HepG2 (cell line): ENCODE data around the gene CEBPB. TPM values are rescaled to one million over a fixed set of nuclear protein-coding genes. Genes with fewer than 3 reads are reported as not detected.

Experiments used
- MAF1 ChIP-seq: sonication (generic); formaldehyde crosslinking; IDR thresholded peaks from 2 replicates; pipeline ENCODE4 v1.5.0; 2020; ENCODE audit warnings: missing genetic modification reagents, borderline replicate concordance
- SAFB2 ChIP-seq: sonication (generic); formaldehyde crosslinking; IDR thresholded peaks from 2 replicates; pipeline ENCODE4 v1.5.1; 2020; ENCODE audit warnings: missing genetic modification reagents, low read depth, mild to moderate bottlenecking, borderline replicate concordance
- SMARCE1 ChIP-seq: fragments of 450-650 bp; IDR thresholded peaks from 2 replicates; pipeline ENCODE4 v1.6.1; 2017; ENCODE audit warnings: borderline replicate concordance
- ZFY ChIP-seq: sonication (generic); formaldehyde crosslinking; IDR thresholded peaks from 2 replicates; pipeline ENCODE4 v1.4.0; 2020; ENCODE audit warnings: missing genetic modification reagents
- ZMAT3 ChIP-seq: sonication (generic); formaldehyde crosslinking; conservative IDR thresholded peaks from 2 replicates; pipeline ENCODE4 v1.7.0; 2021; ENCODE audit warnings: missing genetic modification reagents
- ZNF350 ChIP-seq: sonication (generic); formaldehyde crosslinking; IDR thresholded peaks from 2 replicates; pipeline ENCODE4 v1.4.0; 2020; ENCODE audit warnings: mild to moderate bottlenecking, low read depth, missing genetic modification reagents, borderline replicate concordance
- polyA plus RNA-seq, 8 experiments: library from polyadenylated mRNA; depleted of rRNA in 3 of 8; stranded (reverse) in 7 of 8; unstranded in 1 of 8; fragments of >200 nt; fragmentation: Illumina TruSeq in 4 of 8; extraction: Trizol in 4 of 8; gene quantifications; 2 replicates each; pipeline versions ENCODE4 v1.2.1 to v1.2.3, GENCODE V29; 2011 to 2016; ENCODE audit warnings: low read depth in 4 of 8, missing spikeins in 1 of 8, mixed read lengths in 1 of 8; ENCODE audit not compliant: insufficient read depth in 1 of 8
- total RNA-seq, 5 experiments: library from RNA; depleted of rRNA; stranded (reverse); fragments of >200 nt; fragmentation: Illumina TruSeq; extraction: Trizol; gene quantifications; 2 replicates each; pipeline ENCODE4 v1.2.3, GENCODE V29; 2016; ENCODE audit warnings: low read depth in 1 of 5
- TF ChIP-seq, protein P1 (sequence below): sonication (generic); formaldehyde crosslinking; IDR thresholded peaks from 2 replicates; pipeline ENCODE4 v1.4.0; 2020; ENCODE audit warnings: missing genetic modification reagents; ENCODE audit errors: not compliant biosample characterization
- TF ChIP-seq, protein P2 (sequence below): sonication (generic); formaldehyde crosslinking; IDR thresholded peaks from 2 replicates; pipeline ENCODE4 v1.5.0; 2020; ENCODE audit warnings: missing genetic modification reagents
- TF ChIP-seq, protein P3 (sequence below): sonication (generic); formaldehyde crosslinking; conservative IDR thresholded peaks from 2 replicates; pipeline ENCODE4 v1.8.0; 2022; ENCODE audit warnings: low read depth, missing genetic modification reagents
- TF ChIP-seq, protein P4 (sequence below): sonication (generic); formaldehyde crosslinking; IDR thresholded peaks from 2 replicates; pipeline ENCODE4 v1.4.0; 2020; ENCODE audit warnings: mild to moderate bottlenecking, missing genetic modification reagents
- TF ChIP-seq, protein P5 (sequence below): sonication (generic); formaldehyde crosslinking; IDR thresholded peaks from 2 replicates; pipeline ENCODE4 v1.4.0; 2020; ENCODE audit warnings: missing genetic modification reagents
- TF ChIP-seq, protein P6 (sequence below): sonication (generic); formaldehyde crosslinking; IDR thresholded peaks from 2 replicates; pipeline ENCODE4 v1.4.0; 2020; ENCODE audit warnings: missing genetic modification reagents, borderline replicate concordance

CEBPB gene
- total and polyA plus RNA-seq, 2 of the 13 experiments (the other 11 are each of a cell fraction or from before 2014, with no cell fraction given): 18.5 to 28.2 TPM

DNA sequence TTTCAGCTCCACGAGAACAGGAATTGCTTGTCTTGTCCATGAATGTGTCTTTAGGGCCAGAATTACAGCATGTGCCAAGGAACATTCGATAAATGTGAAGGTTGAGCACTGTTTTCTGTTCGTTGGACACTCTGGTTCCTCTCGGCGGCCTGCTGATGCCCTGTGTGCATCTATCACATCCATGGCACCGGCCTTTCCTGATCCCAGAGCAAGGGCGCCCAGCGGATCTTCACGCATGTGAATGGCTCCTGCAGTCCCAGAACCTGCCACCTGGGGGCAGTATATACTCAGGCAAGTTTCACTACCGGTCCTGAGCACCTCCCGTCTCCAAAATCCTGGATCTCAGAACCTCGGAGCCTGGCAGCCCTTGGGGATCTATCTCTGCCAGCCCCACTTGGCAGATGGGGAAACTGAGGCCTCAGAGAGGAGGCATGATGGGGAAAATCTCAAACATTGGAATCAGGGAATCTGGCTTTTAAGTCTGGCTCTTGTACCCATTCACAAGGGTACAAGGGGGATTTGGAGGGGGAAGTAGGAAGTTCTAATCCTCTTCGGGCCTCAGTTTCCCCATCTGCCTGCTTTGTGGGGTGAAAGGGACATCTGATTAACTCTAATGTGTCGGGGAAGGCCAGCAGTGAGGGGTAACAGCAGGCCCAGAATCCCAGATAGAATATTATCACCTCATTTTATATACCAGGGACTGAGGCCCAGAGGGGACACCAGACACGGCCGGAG is 4.3 kb upstream of the CEBPB start (continued):
- TF ChIP-seq, protein P1, sequence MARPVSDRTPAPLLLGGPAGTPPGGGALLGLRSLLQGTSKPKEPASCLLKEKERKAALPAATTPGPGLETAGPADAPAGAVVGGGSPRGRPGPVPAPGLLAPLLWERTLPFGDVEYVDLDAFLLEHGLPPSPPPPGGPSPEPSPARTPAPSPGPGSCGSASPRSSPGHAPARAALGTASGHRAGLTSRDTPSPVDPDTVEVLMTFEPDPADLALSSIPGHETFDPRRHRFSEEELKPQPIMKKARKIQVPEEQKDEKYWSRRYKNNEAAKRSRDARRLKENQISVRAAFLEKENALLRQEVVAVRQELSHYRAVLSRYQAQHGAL (CRISPR knock-in tag): peak; percentile 77
- peak; percentile 28; the same call in 1 of the 2 replicates for TF ChIP-seq ZFY (CRISPR knock-in tag)
- TF ChIP-seq ZNF350 (CRISPR knock-in tag): peak; percentile 60
- TF ChIP-seq, protein P2, sequence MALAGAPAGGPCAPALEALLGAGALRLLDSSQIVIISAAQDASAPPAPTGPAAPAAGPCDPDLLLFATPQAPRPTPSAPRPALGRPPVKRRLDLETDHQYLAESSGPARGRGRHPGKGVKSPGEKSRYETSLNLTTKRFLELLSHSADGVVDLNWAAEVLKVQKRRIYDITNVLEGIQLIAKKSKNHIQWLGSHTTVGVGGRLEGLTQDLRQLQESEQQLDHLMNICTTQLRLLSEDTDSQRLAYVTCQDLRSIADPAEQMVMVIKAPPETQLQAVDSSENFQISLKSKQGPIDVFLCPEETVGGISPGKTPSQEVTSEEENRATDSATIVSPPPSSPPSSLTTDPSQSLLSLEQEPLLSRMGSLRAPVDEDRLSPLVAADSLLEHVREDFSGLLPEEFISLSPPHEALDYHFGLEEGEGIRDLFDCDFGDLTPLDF: 0 out of 2 replicates have a peak, but pooled peaks have one; percentile 31
- peak; percentile 60; the same call in 1 of the 2 replicates for TF ChIP-seq MAF1 (CRISPR knock-in tag)
- TF ChIP-seq, protein P3, sequence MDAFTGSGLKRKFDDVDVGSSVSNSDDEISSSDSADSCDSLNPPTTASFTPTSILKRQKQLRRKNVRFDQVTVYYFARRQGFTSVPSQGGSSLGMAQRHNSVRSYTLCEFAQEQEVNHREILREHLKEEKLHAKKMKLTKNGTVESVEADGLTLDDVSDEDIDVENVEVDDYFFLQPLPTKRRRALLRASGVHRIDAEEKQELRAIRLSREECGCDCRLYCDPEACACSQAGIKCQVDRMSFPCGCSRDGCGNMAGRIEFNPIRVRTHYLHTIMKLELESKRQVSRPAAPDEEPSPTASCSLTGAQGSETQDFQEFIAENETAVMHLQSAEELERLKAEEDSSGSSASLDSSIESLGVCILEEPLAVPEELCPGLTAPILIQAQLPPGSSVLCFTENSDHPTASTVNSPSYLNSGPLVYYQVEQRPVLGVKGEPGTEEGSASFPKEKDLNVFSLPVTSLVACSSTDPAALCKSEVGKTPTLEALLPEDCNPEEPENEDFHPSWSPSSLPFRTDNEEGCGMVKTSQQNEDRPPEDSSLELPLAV: no peak
- no peak for TF ChIP-seq SMARCE1
- TF ChIP-seq, protein P4, sequence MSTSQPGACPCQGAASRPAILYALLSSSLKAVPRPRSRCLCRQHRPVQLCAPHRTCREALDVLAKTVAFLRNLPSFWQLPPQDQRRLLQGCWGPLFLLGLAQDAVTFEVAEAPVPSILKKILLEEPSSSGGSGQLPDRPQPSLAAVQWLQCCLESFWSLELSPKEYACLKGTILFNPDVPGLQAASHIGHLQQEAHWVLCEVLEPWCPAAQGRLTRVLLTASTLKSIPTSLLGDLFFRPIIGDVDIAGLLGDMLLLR (CRISPR knock-in tag): no peak
- TF ChIP-seq, protein P5, sequence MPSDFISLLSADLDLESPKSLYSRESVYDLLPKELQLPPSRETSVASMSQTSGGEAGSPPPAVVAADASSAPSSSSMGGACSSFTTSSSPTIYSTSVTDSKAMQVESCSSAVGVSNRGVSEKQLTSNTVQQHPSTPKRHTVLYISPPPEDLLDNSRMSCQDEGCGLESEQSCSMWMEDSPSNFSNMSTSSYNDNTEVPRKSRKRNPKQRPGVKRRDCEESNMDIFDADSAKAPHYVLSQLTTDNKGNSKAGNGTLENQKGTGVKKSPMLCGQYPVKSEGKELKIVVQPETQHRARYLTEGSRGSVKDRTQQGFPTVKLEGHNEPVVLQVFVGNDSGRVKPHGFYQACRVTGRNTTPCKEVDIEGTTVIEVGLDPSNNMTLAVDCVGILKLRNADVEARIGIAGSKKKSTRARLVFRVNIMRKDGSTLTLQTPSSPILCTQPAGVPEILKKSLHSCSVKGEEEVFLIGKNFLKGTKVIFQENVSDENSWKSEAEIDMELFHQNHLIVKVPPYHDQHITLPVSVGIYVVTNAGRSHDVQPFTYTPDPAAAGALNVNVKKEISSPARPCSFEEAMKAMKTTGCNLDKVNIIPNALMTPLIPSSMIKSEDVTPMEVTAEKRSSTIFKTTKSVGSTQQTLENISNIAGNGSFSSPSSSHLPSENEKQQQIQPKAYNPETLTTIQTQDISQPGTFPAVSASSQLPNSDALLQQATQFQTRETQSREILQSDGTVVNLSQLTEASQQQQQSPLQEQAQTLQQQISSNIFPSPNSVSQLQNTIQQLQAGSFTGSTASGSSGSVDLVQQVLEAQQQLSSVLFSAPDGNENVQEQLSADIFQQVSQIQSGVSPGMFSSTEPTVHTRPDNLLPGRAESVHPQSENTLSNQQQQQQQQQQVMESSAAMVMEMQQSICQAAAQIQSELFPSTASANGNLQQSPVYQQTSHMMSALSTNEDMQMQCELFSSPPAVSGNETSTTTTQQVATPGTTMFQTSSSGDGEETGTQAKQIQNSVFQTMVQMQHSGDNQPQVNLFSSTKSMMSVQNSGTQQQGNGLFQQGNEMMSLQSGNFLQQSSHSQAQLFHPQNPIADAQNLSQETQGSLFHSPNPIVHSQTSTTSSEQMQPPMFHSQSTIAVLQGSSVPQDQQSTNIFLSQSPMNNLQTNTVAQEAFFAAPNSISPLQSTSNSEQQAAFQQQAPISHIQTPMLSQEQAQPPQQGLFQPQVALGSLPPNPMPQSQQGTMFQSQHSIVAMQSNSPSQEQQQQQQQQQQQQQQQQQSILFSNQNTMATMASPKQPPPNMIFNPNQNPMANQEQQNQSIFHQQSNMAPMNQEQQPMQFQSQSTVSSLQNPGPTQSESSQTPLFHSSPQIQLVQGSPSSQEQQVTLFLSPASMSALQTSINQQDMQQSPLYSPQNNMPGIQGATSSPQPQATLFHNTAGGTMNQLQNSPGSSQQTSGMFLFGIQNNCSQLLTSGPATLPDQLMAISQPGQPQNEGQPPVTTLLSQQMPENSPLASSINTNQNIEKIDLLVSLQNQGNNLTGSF: peak; percentile 55; the same call in 1 of the 2 replicates
- TF ChIP-seq ZMAT3: no peak
- TF ChIP-seq SAFB2 (CRISPR knock-in tag): peak; percentile 59; the same call in 1 of the 2 replicates
- TF ChIP-seq, protein P6, sequence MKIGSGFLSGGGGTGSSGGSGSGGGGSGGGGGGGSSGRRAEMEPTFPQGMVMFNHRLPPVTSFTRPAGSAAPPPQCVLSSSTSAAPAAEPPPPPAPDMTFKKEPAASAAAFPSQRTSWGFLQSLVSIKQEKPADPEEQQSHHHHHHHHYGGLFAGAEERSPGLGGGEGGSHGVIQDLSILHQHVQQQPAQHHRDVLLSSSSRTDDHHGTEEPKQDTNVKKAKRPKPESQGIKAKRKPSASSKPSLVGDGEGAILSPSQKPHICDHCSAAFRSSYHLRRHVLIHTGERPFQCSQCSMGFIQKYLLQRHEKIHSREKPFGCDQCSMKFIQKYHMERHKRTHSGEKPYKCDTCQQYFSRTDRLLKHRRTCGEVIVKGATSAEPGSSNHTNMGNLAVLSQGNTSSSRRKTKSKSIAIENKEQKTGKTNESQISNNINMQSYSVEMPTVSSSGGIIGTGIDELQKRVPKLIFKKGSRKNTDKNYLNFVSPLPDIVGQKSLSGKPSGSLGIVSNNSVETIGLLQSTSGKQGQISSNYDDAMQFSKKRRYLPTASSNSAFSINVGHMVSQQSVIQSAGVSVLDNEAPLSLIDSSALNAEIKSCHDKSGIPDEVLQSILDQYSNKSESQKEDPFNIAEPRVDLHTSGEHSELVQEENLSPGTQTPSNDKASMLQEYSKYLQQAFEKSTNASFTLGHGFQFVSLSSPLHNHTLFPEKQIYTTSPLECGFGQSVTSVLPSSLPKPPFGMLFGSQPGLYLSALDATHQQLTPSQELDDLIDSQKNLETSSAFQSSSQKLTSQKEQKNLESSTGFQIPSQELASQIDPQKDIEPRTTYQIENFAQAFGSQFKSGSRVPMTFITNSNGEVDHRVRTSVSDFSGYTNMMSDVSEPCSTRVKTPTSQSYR (CRISPR knock-in tag): 0 out of 2 replicates have a peak, but pooled peaks have one; percentile 20
